BLaER1 treated with 17β-estradiol and CSF1 and Interleukin-3, amounts not matched to agents 10 nM and 100 nM (cell line): ENCODE data around the gene PDGFD.

Source experiments
- H3K27ac ChIP-seq, 11 experiments: shearing (Covaris generic); formaldehyde crosslinking; 2 replicates each; pipeline ENCODE4 v1.8.1; 2022
- H3K27me3 ChIP-seq, 11 experiments: shearing (Covaris generic); formaldehyde crosslinking; 2 replicates each; pipeline ENCODE4 v1.8.1; 2022
- H3K36me3 ChIP-seq, 11 experiments: shearing (Covaris generic); formaldehyde crosslinking; 2 replicates each; pipeline ENCODE4 v1.8.1; 2022
- H3K4me1 ChIP-seq, 10 experiments: shearing (Covaris generic); formaldehyde crosslinking; 2 replicates each; pipeline ENCODE4 v1.8.1; 2022
- H3K4me2 ChIP-seq, 11 experiments: shearing (Covaris generic); formaldehyde crosslinking; 2 replicates each; pipeline ENCODE4 v1.8.1; 2022
- H3K4me3 ChIP-seq, 10 experiments: shearing (Covaris generic); formaldehyde crosslinking; 2 replicates each; pipeline ENCODE4 v1.8.1; 2022
- H3K9ac ChIP-seq, 11 experiments: shearing (Covaris generic); formaldehyde crosslinking; 2 replicates each; pipeline ENCODE4 v1.8.1; 2022
- H3K9me3 ChIP-seq, 11 experiments: shearing (Covaris generic); formaldehyde crosslinking; replicated peaks in 1 of 11; 2 replicates each; pipeline ENCODE4 v1.8.1; 2022
- H4K20me1 ChIP-seq, 11 experiments: shearing (Covaris generic); formaldehyde crosslinking; 2 replicates each; pipeline ENCODE4 v1.8.1; 2022
- Cebpa-rat ChIP-seq, 11 experiments: shearing (Covaris generic); IDR thresholded peaks; 2 replicates each; pipeline ENCODE4 v1.8.1; 2022

PDGFD gene

GRCh38 chr11:103901656-103902055, 262.3 kb downstream of the PDGFD start:
- TF ChIP-seq Cebpa-rat (IDR thresholded peaks at IDR 0.05) = no peak
- H3K9me3 ChIP-seq = no peaks in the 10 kb centered on the region
- H3K4me1 ChIP-seq = peaks cover 55 to 71% (median 63%) of the 10 kb centered on the region in 10 experiments
- H3K27me3 ChIP-seq = 0 out of 22 replicates have a peak, but pooled peaks cover 0 to 3% (median 0%) of the 10 kb centered on the region in 11 experiments
- peak overlapping the region in 1 of 11 experiments; percentile 17; a peak in 1 of 22 replicates for H3K4me2 ChIP-seq
- no peaks in the 10 kb centered on the region for H3K36me3 ChIP-seq
- no peak overlapping the region for H3K27ac ChIP-seq
- no peaks in the 10 kb centered on the region for H4K20me1 ChIP-seq
- H3K9ac ChIP-seq = no peak overlapping the region
- H3K4me3 ChIP-seq = no peak overlapping the region

GRCh38 chr11:103898577-103899336, 265.2 kb downstream of the PDGFD start:
- no peak overlapping the region for H3K9ac ChIP-seq
- no peak overlapping the region for H3K4me3 ChIP-seq
- 0 out of 22 replicates have a peak, but pooled peaks cover 0 to 3% (median 0%) of the 10 kb centered on the region in 11 experiments for H3K27me3 ChIP-seq
- peak overlapping the region; percentile 55 to 78 (median 70) for H3K4me2 ChIP-seq
- peak overlapping the region in 4 of 11 experiments; percentile 49 to 61 (median 60); a peak in 5 of 22 replicates for H3K27ac ChIP-seq
- H3K9me3 ChIP-seq = no peaks in the 10 kb centered on the region
- peaks cover 39 to 65% (median 56%) of the 10 kb centered on the region in 10 experiments for H3K4me1 ChIP-seq
- no peaks in the 10 kb centered on the region for H4K20me1 ChIP-seq
- no peaks in the 10 kb centered on the region for H3K36me3 ChIP-seq
- TF ChIP-seq Cebpa-rat (IDR thresholded peaks at IDR 0.05) = no peak

DNA sequence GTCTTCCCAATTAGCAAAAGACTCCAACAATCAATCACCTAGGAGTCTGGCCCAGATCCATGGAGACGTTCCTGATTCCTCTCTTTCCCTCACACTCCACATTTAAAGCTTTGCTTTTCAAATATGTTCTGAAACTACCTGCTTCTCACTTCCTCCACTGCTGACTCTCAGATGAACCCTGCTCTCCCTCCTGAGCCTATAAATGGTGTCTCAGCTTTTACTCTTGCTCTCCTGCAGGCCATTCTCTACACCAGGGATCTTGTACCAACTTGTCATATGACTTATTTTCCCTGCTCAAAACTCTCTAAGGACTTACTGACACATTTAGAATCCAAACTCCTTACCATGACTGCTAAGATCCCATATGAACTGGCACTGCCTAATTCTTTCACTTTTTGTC, 265.9 kb downstream of the PDGFD start:
- H3K9ac ChIP-seq = peak overlapping the region in 3 of 11 experiments; percentile 11 to 24 (median 23); a peak in 3 of 22 replicates
- peaks cover 32 to 58% (median 49%) of the 10 kb centered on the region in 10 experiments for H3K4me1 ChIP-seq
- TF ChIP-seq Cebpa-rat (IDR thresholded peaks at IDR 0.05) = no peak
- peak overlapping the region in 10 of 11 experiments; percentile 17 to 61 (median 50); a peak in 16 of 22 replicates for H3K27ac ChIP-seq
- H3K4me2 ChIP-seq = peak overlapping the region; percentile 55 to 78 (median 70)
- H3K27me3 ChIP-seq = 0 out of 22 replicates have a peak, but pooled peaks cover 0 to 3% (median 0%) of the 10 kb centered on the region in 11 experiments
- H4K20me1 ChIP-seq = no peaks in the 10 kb centered on the region
- no peaks in the 10 kb centered on the region for H3K36me3 ChIP-seq
- H3K9me3 ChIP-seq = no peaks in the 10 kb centered on the region
- H3K4me3 ChIP-seq = no peak overlapping the region

DNA sequence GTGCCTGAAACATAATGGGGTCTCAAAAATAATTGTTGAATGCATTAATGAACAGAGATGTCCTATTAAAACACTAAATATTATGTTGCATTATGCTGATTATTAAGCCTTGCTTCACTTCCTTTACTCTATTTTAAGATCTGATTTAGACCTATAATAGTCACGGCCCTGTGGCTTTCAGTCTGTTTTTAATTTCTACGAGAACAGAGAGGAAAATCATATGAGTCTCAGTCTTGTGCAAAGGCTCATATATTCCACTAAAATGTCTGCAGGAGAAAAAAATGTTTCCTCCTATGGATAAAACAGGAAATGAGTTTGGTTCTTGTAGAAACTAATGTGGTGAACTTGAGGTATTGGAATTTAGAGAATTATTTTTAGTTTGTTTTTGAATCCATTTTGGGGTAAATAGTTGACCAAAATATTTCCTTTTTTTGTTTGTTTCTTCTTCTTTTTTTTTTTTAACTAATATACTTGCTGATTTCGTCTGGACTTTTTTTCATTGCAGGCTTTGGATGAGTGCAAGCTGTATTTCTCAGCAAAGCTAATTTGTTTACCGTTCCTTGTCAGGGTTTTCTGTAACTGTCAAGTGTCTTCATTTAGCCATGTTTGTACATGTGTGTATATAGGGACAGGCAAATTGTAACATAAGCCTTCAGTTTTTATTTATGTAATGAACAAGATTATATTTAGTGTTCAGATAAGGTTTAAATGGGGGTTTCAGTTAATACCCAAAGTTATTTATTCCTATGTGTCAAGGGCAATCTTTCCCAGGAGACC, 266.6 kb downstream of the PDGFD start:
- TF ChIP-seq Cebpa-rat (IDR thresholded peaks at IDR 0.05) = no peak
- peak overlapping the region in 4 of 11 experiments; percentile 7 to 31 (median 18); a peak in 3 of 22 replicates for H3K9ac ChIP-seq
- peaks cover 30 to 60% (median 52%) of the 10 kb centered on the region in 10 experiments for H3K4me1 ChIP-seq
- H3K36me3 ChIP-seq = no peaks in the 10 kb centered on the region
- peak overlapping the region in 10 of 11 experiments; percentile 17 to 61 (median 50); a peak in 19 of 22 replicates for H3K27ac ChIP-seq
- H3K4me2 ChIP-seq = peak overlapping the region; percentile 55 to 78 (median 70)
- H3K4me3 ChIP-seq = no peak overlapping the region
- no peaks in the 10 kb centered on the region for H4K20me1 ChIP-seq
- H3K9me3 ChIP-seq = no peaks in the 10 kb centered on the region
- 0 out of 22 replicates have a peak, but pooled peaks cover 0 to 3% (median 0%) of the 10 kb centered on the region in 11 experiments for H3K27me3 ChIP-seq

DNA sequence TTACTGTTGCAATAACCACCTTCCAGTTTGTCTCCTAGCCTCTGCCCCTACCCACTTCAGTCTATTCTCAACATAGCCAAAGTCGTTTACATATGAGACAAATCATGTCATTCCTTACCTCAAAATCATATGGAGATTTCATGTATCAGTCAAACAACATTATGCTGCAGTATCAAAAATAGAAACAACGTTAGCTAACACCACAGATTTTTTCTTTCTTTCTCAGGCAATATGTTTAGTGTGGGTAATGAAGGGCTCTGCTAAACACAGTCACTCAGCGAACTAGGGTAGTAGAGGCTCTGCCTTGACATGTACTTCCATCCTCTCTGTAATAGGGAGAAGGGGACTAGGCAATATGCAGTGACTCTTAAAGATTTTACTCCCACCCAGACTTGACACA, 268.8 kb downstream of the PDGFD start:
- Histone ChIP-seq H3K27ac (no peak overlapping the region), H3K4me1 (peaks cover 30 to 55% (median 49%) of the 10 kb centered on the region in 10 experiments), H3K4me2 (peak overlapping the region in 7 of 11 experiments; percentile 1 to 42 (median 17); a peak in 8 of 22 replicates), H4K20me1 (no peaks in the 10 kb centered on the region), H3K9ac (no peak overlapping the region), H3K9me3 (peaks cover 2 to 9% (median 6%) of the 10 kb centered on the region in 11 experiments; a peak in 20 of 22 replicates), H3K27me3 (0 out of 22 replicates have a peak, but pooled peaks cover 0 to 3% (median 0%) of the 10 kb centered on the region in 11 experiments), H3K4me3 (no peak overlapping the region), H3K36me3 (no peaks in the 10 kb centered on the region)
- no peak for TF ChIP-seq Cebpa-rat (IDR thresholded peaks at IDR 0.05)

- Histone ChIP-seq H3K9me3 (peaks cover 5 to 12% (median 10%) of the 10 kb centered on the region in 11 experiments; a peak in 20 of 22 replicates), H3K36me3 (no peaks in the 10 kb centered on the region), H3K4me1 (peaks cover 30 to 55% (median 49%) of the 10 kb centered on the region in 10 experiments), H3K4me3 (no peak overlapping the region), H3K27ac (no peak overlapping the region), H3K27me3 (0 out of 22 replicates have a peak, but pooled peaks cover 0 to 3% (median 0%) of the 10 kb centered on the region in 11 experiments), H3K9ac (no peak overlapping the region), H4K20me1 (no peaks in the 10 kb centered on the region), H3K4me2 (peak overlapping the region in 4 of 11 experiments; percentile 5 to 42 (median 18); a peak in 1 of 22 replicates)
- TF ChIP-seq Cebpa-rat (IDR thresholded peaks at IDR 0.05) = no peak
Observed at GRCh38 chr11:103894673-103895072, 269.3 kb downstream of the PDGFD start.

DNA sequence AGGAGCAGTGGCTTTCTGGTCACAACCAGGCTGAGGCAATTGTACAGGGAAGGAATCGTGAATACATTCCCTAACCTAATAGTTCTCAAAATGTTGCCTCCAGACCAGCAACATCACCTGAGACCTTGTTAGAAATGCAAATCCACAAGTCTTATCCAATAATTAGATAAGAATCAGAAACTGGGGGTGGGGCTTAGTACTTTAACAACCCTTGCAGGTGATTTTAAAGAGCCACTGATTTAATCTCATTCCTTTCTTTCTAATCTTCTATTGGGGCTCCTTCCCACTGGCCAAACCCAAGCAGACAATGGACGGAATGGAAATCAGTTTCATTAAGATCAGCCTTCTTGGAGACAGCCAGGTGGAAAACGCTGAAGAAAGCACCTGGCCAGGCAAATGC, 269.9 kb downstream of the PDGFD start:
- H3K9ac ChIP-seq = no peak overlapping the region

GRCh38 chr11:103893371-103893770, 270.6 kb downstream of the PDGFD start:
- Histone ChIP-seq H3K36me3 (no peaks in the 10 kb centered on the region), H3K9me3 (peaks cover 5 to 16% (median 11%) of the 10 kb centered on the region in 11 experiments; a peak in 20 of 22 replicates), H3K27me3 (0 out of 22 replicates have a peak, but pooled peaks cover 0 to under 1% (median 0%) of the 10 kb centered on the region in 11 experiments), H3K27ac (no peak overlapping the region), H3K9ac (no peak overlapping the region), H3K4me2 (no peak overlapping the region), H3K4me1 (peaks cover 22 to 46% (median 39%) of the 10 kb centered on the region in 10 experiments), H4K20me1 (no peaks in the 10 kb centered on the region), H3K4me3 (no peak overlapping the region)
- no peak for TF ChIP-seq Cebpa-rat (IDR thresholded peaks at IDR 0.05)

More for the DNA sequence above, 269.9 kb downstream of the PDGFD start:
- Histone ChIP-seq H3K4me1 (peaks cover 28 to 51% (median 46%) of the 10 kb centered on the region in 10 experiments), H3K27ac (no peak overlapping the region), H3K4me2 (no peak overlapping the region), H4K20me1 (no peaks in the 10 kb centered on the region), H3K36me3 (no peaks in the 10 kb centered on the region), H3K4me3 (no peak overlapping the region), H3K27me3 (0 out of 22 replicates have a peak, but pooled peaks cover 0 to 3% (median 0%) of the 10 kb centered on the region in 11 experiments), H3K9me3 (peaks cover 5 to 16% (median 11%) of the 10 kb centered on the region in 11 experiments; a peak in 20 of 22 replicates)
- no peak for TF ChIP-seq Cebpa-rat (IDR thresholded peaks at IDR 0.05)
